Measurements from ENCODE around the gene IQSEC1.
A peak's percentile ranks its signal among the peaks of the same experiment; 100 is the strongest.

IQSEC1 gene

GRCh38 chr3:13082677-13083076 lies 9.4 kb upstream of the IQSEC1 start:
- Mint-ChIP-seq H3K27ac (no peak overlapping the region), H3K4me1 (peaks cover 21% of the 10 kb centered on the region), H3K9me3 (no peaks in the 10 kb centered on the region), H3K4me3 (no peak overlapping the region), H3K36me3 (no peaks in the 10 kb centered on the region)
- ATAC-seq (no peak), DNase-seq (ENCODE audit: low spot score in 2 of 2) (no peak)

- Mint-ChIP-seq H3K36me3 (no peaks in the 10 kb centered on the region), H3K4me1 (peaks cover 17% of the 10 kb centered on the region), H3K4me3 (no peak overlapping the region), H3K27ac (no peak overlapping the region), H3K9me3 (no peaks in the 10 kb centered on the region)
- DNase-seq (ENCODE audit: low spot score in 2 of 2) = no peak
- no peak for ATAC-seq
These were observed 8.6 kb upstream of the IQSEC1 start for GRCh38 chr3:13081603-13082360.

- no peaks in the 10 kb centered on the region for H3K9me3 Mint-ChIP-seq
- DNase-seq (ENCODE audit: low spot score in 2 of 2) = no peak
- no peak for ATAC-seq
- H3K4me1 Mint-ChIP-seq = peaks cover 14% of the 10 kb centered on the region
- no peak overlapping the region for H3K27ac Mint-ChIP-seq
- no peaks in the 10 kb centered on the region for H3K36me3 Mint-ChIP-seq
- H3K4me3 Mint-ChIP-seq = no peak overlapping the region
These were observed 7.4 kb upstream of the IQSEC1 start for GRCh38 chr3:13080591-13080990.

GRCh38 chr3:13080026-13080425 lies 6.8 kb upstream of the IQSEC1 start:
- Mint-ChIP-seq H3K27ac (peak overlapping the region; percentile 6), H3K4me3 (no peak overlapping the region), H3K36me3 (no peaks in the 10 kb centered on the region), H3K9me3 (no peaks in the 10 kb centered on the region), H3K4me1 (peaks cover 14% of the 10 kb centered on the region)
- ATAC-seq = no peak
- no peak for DNase-seq (ENCODE audit: low spot score in 2 of 2)

GRCh38 chr3:13079510-13079909 lies 6.3 kb upstream of the IQSEC1 start:
- Mint-ChIP-seq H3K36me3 (no peaks in the 10 kb centered on the region), H3K4me3 (no peak overlapping the region), H3K27ac (peak overlapping the region; percentile 6), H3K9me3 (no peaks in the 10 kb centered on the region), H3K4me1 (peaks cover 14% of the 10 kb centered on the region)
- no peak for DNase-seq (ENCODE audit: low spot score in 2 of 2)
- ATAC-seq = no peak

- no peak for DNase-seq (ENCODE audit: low spot score in 2 of 2)
- ATAC-seq = peak; percentile 36
- Mint-ChIP-seq H3K9me3 (no peaks in the 10 kb centered on the region), H3K4me1 (peaks cover 16% of the 10 kb centered on the region), H3K27ac (no peak overlapping the region), H3K36me3 (no peaks in the 10 kb centered on the region), H3K4me3 (no peak overlapping the region)
These were observed 5.8 kb upstream of the IQSEC1 start for GRCh38 chr3:13079051-13079450.

GRCh38 chr3:13078163-13078905 lies 5.1 kb upstream of the IQSEC1 start:
- DNase-seq (ENCODE audit: low spot score in 2 of 2) (no peak), ATAC-seq (peak; percentile 7)
- H3K27ac Mint-ChIP-seq = peak overlapping the region; percentile 72
- H3K36me3 Mint-ChIP-seq = peaks cover 5% of the 10 kb centered on the region
- H3K4me3 Mint-ChIP-seq = no peak overlapping the region
- peaks cover 21% of the 10 kb centered on the region for H3K4me1 Mint-ChIP-seq
- no peaks in the 10 kb centered on the region for H3K9me3 Mint-ChIP-seq

- H3K27ac Mint-ChIP-seq = peak overlapping the region; percentile 72
- no peak overlapping the region for H3K4me3 Mint-ChIP-seq
- H3K36me3 Mint-ChIP-seq = peaks cover 5% of the 10 kb centered on the region
- no peaks in the 10 kb centered on the region for H3K9me3 Mint-ChIP-seq
- ATAC-seq (no peak), DNase-seq (ENCODE audit: low spot score in 2 of 2) (no peak)
- H3K4me1 Mint-ChIP-seq = peaks cover 21% of the 10 kb centered on the region
These were observed 4.4 kb upstream of the IQSEC1 start for GRCh38 chr3:13077431-13078162.

- no peak for ATAC-seq
- Mint-ChIP-seq H3K4me1 (peaks cover 21% of the 10 kb centered on the region), H3K36me3 (peaks cover 5% of the 10 kb centered on the region), H3K4me3 (no peak overlapping the region), H3K9me3 (no peaks in the 10 kb centered on the region), H3K27ac (no peak overlapping the region)
- no peak for DNase-seq (ENCODE audit: low spot score in 2 of 2)
These were observed 2.9 kb upstream of the IQSEC1 start for GRCh38 chr3:13075986-13076654.

- Mint-ChIP-seq H3K4me1 (peaks cover 26% of the 10 kb centered on the region), H3K27ac (no peak overlapping the region), H3K9me3 (no peaks in the 10 kb centered on the region), H3K4me3 (no peak overlapping the region), H3K36me3 (peaks cover 5% of the 10 kb centered on the region)
- ATAC-seq (no peak), DNase-seq (ENCODE audit: low spot score in 2 of 2) (no peak)
These were observed 2.1 kb upstream of the IQSEC1 start for GRCh38 chr3:13075318-13075717.

- H3K4me1 Mint-ChIP-seq = peaks cover 39% of the 10 kb centered on the region
- ATAC-seq = no peak
- H3K4me3 Mint-ChIP-seq = peak overlapping the region; percentile 77
- H3K27ac Mint-ChIP-seq = peak overlapping the region; percentile 8
- H3K36me3 Mint-ChIP-seq = peaks cover 5% of the 10 kb centered on the region
- H3K9me3 Mint-ChIP-seq = no peaks in the 10 kb centered on the region
- DNase-seq (ENCODE audit: low spot score in 2 of 2) = no peak
These were observed 762 bp upstream of the IQSEC1 start for GRCh38 chr3:13074006-13074375.

- ATAC-seq = peak; percentile 66
These were observed 466 bp downstream of the IQSEC1 start for GRCh38 chr3:13072600-13073325.

GRCh38 chr3:13072239-13072599 lies 1.0 kb downstream of the IQSEC1 start:
- Mint-ChIP-seq H3K4me1 (peaks cover 34% of the 10 kb centered on the region), H3K9me3 (no peaks in the 10 kb centered on the region), H3K27ac (no peak overlapping the region), H3K36me3 (peaks cover 5% of the 10 kb centered on the region), H3K4me3 (peak overlapping the region; percentile 77)
- DNase-seq (ENCODE audit: low spot score in 2 of 2) = no peak
- no peak for ATAC-seq

More at GRCh38 chr3:13072600-13073325, 466 bp downstream of the IQSEC1 start:
- H3K4me3 Mint-ChIP-seq = peak overlapping the region; percentile 77
- peaks cover 5% of the 10 kb centered on the region for H3K36me3 Mint-ChIP-seq
- peak overlapping the region; percentile 54 for H3K27ac Mint-ChIP-seq
- no peak for DNase-seq (ENCODE audit: low spot score in 2 of 2)
- no peaks in the 10 kb centered on the region for H3K9me3 Mint-ChIP-seq
- H3K4me1 Mint-ChIP-seq = peaks cover 36% of the 10 kb centered on the region

- DNase-seq (ENCODE audit: low spot score in 2 of 2) = no peak
- H3K9me3 Mint-ChIP-seq = no peaks in the 10 kb centered on the region
- H3K4me1 Mint-ChIP-seq = peaks cover 39% of the 10 kb centered on the region
- ATAC-seq = no peak
- H3K27ac Mint-ChIP-seq = no peak overlapping the region
- H3K36me3 Mint-ChIP-seq = peaks cover 5% of the 10 kb centered on the region
- peak overlapping the region; percentile 77 for H3K4me3 Mint-ChIP-seq
These were observed 1.5 kb downstream of the IQSEC1 start for GRCh38 chr3:13071695-13072094.
